B cell (primary cell): Measurements from ENCODE around the gene SCN2B.

ENCODE experiments used
- CTCF ChIP-seq: fragments of 200-600 bp; IDR thresholded peaks from one replicate; pipeline ENCODE4 v1.8.0; 2022; ENCODE audit warnings: antibody characterized with exemption, mild to moderate bottlenecking
- EZH2 ChIP-seq: IDR thresholded peaks from 2 replicates; pipeline ENCODE4 v1.6.1; 2012; ENCODE audit warnings: borderline replicate concordance, low read depth, mild to moderate bottlenecking, moderate library complexity, low read length; ENCODE audit not compliant: insufficient read depth, poor library complexity, severe bottlenecking

DNA sequence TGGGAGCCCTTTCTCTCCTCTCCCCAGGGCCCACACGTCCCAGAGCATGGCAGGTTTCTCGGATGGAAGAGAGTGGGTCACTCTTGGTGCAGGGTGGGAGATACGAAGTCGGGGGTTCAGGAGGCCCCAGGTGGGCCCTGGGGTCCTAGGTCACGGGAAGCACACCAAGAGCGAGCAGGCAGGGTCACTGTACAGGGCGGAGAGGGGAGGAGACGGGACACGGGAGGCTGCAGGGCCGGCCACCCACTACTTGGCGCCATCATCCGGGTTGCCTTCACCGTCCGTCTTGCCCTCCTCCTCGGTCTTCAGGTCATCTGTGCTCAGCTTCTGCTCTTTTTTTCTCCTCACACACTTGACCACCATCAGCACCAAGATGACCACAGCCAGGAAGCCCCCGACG lies 9.8 kb downstream of the SCN2B start:
- TF ChIP-seq CTCF (no peak), EZH2 (no peak)
